NK-92 treated with Interleukin-12 subunit alpha and Interleukin-12 subunit beta, amount 100 ng/mL, for 24 hours (cell line): ENCODE data around the gene FLVCR1.

Experiments
- DNase-seq: peaks from one replicate; lab custom pipeline; 2025; lab: John Stamatoyannopoulos, UW

Gene FLVCR1

DNA sequence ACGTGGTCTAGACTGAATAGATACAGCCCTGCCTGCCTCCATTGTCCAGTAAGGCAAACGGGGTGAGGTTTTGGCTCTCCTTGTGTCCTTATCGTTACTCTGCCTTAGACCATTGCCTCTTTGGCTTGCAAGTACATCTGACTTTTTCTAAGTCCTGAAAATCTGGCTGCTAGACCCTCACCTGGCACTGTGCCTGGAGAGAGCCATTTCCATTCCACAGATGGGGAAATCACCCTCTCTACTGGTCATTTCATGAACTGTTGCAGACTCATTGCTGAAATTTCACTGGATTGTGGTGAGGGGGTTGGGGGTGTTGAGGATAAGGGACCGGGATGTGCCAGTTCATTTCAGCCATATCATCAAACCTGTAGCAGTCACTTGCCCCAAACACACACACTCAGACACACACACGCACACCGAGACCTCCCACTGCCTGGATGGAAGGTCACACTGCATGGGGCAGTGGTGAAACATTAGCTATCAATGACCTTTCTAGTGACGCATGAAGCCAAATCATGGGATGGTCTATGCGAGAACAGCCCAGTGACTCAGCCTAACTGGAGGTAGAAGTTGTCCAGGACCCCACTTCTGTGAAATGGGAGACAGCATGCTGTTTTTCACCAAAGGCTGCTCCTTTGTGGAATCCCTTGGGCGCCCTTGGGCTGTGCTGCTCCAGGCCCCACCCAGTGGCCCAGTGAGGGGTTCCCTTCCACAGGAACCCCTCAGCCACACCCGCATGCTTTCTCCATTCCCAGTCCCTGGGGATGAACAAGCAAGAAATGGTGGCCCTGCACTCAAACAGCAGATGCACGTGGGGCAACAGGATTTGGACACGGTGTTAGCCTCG, 57.4 kb downstream of the FLVCR1 start:
- DNase-seq, result no peak

DNA sequence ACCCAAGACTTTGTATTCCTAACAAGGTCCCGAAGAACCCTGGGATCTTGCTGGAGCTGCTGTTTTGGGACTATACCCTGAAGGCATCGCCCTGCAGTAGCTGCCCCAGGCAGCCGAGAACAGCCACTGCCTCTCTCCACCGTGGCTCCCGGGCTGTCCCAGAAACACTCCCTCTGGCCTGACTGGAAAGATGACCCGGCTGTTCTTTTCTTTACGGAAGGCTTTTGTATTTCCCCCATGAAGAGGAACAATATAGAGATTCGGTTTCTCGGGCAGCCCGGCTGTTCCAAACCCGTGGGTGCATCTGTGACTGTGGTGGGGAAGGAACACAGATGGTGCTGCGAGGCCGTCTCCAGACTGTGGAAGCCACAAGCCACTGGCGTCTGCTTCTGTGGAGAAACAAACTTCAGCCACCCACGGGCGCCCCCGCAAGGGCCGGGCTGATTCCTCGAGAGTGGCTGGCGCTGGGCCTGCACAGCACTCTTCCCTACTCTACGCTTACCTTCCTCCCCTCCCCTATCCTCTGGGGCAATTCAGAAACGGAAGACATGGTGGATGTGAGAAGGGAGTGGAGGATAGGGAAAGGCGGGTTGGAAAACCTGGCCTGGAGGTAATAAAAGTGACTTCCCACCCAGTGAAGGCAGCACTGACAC, 58.5 kb downstream of the FLVCR1 start:
- no peak for DNase-seq

DNA sequence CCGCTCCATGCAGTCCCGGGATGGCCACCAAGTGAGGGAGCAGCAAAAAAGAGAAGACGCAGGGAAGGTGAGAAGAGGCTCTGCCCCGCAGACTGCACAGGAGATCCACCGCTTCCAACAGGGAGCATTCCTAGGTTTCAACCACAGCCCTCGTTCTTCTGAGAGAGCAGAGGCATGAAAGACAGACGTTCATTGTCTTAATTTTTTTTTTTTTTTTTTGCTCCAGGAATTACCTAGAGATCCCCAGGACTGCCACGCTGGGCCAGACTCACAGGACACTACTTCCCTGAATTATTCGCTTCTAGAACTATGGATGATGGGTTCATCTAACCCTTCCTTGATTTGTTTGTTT, 59.0 kb downstream of the FLVCR1 start:
- no peak for DNase-seq

DNA sequence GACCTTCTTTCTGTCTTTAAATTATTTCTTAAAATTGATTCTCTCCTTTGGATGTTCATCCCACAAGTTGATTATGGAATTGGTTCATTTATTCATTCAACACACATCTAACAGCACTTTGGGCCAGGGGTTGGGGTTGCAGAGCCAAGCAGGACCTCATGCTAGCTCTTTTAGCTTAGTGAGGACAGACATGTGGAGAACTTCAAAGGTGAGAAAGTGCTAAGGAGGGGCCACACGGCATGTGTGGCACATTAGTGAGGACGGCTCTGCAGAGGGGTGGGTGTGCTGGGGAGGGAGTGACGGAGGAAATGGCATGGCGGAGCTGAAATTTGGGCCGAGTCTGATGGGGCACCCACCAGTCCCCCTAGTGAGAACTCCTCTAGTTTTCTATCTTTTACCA, 59.8 kb downstream of the FLVCR1 start:
- DNase-seq, result no peak

DNA sequence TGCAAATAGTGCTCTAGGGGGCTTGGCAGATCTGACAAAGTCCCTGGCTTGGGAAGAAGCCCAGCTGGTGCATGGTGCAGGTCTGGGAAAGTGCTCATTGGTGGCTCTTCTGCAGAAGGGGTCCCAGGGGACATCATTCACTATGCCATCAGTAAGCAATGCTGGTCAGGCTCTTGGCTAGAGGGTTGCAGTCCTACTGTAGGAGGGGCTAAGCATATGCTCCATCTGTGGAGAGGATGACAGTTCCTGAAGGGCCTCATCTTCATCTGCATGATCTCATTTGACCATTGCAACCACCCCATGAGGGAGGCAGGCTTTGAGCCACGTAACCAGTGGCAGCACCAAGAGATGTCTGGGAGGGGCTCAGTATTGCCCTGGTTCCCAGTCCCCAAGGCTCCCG, 60.7 kb downstream of the FLVCR1 start:
- DNase-seq, result no peak

DNA sequence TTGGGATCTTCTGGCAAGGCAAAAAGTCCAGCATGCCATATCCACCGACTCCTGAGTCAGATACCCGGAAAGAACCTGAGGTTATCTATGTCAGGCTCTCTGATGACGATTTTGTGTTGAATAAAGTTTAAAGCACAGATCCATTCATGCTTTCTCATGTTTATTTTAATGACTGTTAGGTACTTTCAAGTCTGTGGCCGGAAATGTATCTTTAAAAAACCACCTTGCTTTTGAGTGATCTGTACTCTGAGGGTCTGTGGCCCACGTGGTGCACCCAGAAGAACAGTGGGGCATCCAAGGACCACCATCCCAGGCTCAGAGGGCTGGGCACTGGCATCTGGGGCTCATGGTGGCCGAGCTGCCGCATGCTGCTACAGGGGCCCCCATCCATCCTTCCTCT, 62.2 kb downstream of the FLVCR1 start:
- no peak for DNase-seq

DNA sequence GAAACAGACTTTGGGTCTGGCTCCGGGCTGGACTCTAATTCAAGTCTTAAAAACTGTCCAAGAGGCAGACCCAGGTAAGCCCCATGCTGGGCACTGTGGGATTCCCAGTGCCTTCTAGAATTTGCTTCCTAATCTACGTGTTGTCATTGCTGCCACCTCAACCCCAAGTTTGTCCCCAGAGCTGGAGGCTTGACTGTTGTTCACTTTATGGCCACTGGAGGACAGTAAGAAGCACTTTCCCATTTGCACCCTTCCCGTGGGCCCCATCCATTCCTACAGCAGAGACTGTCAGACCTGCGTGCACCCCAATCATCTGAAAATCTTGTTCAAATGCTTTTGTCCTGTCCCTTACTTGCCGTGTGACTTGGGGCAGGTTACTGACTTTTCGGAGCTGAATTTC, 62.8 kb downstream of the FLVCR1 start:
- DNase-seq, result no peak

DNA sequence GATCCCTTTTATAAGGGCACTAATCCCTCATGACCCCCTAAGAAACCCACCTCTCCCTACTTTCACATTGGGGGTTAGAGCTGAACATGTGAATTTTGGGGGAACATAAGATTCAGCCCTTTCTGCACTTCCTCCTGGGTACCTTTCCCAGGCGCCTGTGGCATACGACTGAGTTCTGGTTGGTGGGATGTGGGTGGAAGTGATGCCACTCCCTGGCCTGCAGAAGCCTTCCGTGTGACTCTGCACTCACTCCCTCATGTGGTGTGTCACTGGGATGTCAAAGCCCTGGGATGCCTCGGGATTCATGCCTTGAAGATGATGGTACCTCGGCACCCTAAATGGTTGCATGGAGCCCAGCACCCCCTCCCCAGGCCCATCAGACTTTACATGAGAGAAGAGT, 63.9 kb downstream of the FLVCR1 start:
- no peak for DNase-seq

DNA sequence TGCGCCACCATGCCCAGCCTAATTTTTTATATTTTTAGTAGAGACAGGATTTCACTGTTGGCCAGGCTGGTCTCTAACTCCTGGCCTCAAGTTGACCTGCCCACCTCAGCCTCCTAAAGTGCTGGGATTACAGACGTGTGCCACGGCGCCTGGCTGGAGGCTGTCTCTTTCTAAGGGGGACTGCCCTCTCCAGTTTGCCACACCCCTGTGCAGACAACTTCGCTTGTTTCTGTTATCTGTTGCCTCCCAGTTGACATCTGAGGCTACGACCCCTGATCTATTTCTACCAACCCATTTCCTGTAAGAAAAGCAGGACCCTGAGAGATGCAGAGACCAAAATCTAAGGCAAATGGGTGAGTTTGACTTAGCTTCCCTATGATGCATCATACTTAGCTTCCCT, 68.3 kb downstream of the FLVCR1 start:
- no peak for DNase-seq

DNA sequence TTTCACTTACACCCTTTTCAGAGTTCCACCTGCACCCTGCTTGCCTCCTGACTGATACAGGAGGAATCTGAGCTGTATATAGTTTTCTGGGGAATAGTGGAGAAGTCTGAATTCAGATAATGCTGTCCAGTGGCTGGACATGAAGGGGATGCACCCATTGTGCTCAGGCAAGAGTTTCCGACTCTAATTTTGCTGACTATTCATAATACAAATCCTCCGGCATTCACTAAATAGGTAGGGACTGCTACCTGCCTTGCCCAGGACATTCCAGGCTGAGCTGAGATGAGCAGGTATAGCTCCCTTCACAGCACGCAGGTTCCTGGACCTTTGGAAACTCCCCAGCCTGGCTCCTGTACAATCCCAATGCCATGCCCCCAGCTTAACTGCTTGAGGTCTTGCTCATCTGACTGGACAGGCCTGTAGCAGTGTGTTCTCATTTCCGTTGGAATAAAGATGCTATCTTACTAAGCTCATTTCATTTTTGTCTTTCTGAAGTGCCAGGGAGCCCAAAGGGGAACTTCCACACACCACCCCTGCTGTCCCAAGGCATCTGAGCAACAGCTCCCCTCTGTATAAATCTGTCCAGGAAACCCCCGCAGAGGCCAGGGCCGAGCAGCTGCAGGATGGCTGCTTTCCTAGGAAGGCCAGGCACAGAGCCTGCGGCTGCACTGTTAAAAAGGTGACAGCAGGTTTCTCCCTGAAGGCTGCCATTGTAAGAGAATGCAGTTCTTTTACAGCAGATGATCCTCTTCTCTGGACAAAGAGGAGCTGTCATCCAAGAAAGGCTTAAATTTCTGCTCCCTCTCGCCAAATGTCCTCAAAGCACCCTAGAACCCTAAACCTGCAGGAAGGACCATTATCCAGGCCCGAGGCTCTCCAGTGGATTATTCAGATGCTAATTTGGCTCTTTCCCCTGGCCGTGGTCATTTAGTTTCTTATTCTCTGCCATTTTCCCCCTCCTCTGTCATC, 70.5 kb downstream of the FLVCR1 start:
- DNase-seq, result no peak

DNA sequence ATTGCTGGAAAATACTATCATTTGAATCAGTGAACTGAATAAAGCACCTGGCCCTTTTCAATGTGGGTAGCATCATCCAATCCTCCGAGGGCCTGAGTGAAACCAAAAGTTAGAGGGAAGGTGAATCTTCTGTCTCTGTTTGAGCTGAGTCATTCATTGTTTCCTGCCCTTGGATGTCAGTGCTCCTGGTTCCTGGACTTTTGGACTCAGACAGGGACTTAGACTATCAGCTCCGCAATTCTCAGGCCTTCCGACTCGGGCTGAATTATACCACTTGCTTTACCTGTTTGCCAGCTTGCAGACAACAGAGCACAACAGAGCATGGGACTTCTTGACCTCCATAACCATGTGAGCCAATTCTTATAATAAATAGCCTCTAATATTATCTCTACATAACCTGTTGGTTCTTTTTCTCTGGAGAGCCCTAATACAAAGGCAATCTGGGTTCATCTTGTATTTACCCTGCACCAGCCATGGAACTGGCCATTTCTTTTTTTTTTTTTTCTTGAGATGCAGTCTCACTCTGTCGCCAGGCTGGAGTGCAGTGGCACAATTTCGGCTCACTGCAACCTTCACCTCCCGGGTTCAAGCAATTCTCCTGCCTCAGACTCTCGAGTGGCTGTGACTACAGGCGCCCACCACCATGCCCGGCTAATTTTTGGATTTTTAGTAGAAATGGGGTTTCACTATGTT, 73.1 kb downstream of the FLVCR1 start:
- no peak for DNase-seq

DNA sequence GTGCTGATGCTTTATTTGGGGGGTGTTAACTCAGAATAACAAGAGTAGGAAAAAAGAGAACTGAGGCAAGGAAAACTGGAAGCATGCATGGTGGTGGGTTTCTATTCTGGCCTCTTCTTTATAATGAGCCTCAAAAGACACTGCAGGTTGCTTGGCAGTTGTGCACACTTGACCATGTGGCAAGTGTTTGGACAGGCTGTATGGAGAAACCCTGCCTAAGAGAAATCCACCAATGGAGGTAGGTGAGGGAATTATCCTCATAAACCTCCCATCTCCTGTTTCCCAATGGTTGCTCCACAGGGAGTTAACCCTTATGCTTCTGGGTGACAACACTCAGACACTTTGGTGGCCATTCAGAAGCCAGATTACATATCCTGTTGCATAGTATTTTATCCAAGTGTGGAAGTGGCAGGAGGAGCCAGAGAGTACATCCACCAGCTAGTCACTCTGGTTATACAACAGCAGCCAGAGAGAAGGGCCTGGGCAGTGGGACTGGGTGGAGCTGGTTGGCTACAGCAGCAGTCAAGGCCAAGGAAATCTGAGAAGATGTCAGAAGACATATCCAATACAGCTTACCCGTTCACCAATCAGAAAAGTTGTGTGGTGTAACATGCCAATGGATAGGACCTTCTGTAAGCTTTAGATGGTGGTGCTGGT, 75.9 kb downstream of the FLVCR1 start:
- DNase-seq, result no peak

DNA sequence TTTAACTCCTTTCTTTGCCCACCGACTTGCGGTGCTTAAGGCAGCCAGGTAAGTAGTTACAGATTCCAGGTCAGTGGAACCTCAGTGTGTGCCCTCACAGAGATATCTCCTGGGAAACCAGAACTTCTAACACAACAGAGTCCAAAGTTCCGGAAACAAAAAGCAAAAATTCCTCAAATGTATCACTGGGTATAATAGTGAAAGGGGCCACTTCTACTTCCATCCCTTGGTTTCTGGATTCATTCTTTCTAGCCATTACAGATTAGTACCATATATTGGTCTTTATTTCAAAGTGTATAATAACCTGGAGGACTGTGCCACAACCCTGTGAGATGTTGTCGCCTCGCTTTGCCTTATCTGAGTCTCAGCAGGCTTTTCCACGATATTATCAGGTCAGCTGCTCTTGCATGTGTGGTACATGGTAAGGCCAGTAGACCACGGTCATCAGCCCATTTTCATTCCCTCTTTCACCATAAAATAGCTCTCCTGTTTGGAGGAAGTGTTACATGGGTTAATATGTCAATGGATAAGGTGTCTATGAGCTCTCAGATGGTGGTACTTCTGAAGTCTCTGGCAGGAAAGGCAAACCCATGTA, 77.4 kb downstream of the FLVCR1 start:
- DNase-seq, result no peak

DNA sequence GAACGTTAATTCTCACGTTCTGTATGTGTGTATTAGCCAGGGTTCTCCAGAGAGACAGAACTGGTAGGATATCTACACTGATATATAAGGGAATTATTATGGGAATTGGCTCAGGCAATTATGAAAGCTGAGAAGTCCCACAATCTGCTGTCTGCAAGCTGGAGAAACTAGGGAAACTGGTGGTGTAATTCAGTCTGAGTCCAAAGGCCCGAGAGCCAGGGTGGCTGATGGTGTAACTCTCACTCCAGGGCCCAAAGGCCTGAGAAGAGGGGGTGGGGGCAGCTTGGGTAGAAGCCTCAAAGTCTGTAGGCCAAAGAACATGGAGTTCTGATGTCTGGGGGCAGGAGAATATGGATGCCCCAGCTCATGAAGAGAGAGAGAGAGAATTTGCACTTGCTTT, 79.0 kb downstream of the FLVCR1 start:
- no peak for DNase-seq

DNA sequence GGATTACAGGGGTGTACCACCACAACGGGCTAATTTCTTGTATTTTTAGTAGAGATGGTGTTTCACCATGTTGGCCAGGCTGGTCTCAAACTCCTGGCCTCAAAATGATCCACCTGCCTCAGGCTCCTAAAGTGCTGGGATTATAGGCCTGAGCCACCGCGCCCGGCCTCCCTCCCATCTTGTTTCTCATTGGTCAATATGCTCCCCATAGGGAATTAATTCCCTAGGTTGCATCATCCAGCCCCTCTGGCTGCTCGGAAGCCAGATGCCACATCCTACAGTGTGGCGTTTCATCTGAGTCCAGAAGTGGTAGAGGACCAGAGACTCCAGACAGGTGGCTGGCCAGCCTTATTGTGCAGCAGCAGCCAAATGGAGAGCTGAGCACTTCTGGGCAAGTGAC, 80.8 kb downstream of the FLVCR1 start:
- DNase-seq, result no peak

DNA sequence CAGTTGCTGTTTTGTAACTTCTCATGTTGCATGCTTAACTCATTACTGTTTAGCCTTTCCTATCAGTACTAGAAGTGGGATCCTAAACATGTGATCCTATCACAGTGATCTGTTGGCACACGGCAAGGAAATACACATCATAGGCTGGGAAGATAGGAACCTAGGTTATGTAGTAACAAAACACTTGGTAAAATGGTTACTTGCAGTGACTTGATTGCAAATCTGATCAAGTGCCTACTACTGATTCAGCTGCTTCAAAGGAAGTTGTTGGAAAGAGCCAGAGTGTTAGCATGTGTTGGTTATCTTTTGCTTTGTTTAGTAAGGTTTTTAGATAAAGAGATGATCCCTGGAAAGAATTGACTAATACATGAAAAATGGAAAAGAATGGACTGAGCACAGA, 83.4 kb downstream of the FLVCR1 start:
- no peak for DNase-seq

DNA sequence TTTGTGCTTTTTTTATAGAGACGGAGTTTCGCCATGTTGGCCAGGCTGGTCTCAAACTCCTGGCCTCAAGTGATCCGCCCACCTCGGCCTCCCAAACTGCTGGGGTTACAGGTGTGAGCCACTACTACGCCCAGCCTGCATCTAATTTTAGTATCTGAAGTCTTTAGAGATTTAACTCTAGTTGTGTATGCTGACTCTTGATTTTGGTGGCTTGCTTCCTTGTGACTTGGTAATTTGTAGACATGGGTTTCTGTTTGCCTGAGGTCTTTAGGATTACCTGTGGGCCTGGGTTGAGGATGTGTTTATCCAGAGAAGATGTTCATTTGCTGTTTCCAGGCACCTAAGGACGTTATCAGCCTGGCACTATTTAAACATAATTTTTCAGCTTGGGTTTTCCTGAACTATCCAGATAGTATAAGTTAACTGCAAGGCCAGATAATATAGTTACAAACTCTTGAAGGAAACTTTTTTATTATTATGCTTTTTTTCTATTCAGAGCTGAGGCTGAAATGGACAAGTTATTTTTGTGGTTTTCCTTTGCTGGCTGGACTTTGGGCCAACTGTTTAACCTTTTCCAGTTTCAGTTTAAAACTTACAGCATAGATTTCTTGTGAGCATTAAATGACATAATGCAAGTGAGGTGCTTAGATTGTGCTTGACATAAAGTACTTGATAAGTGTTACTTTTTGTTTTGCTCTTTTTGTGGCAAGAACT, 84.8 kb downstream of the FLVCR1 start:
- DNase-seq, result no peak

DNA sequence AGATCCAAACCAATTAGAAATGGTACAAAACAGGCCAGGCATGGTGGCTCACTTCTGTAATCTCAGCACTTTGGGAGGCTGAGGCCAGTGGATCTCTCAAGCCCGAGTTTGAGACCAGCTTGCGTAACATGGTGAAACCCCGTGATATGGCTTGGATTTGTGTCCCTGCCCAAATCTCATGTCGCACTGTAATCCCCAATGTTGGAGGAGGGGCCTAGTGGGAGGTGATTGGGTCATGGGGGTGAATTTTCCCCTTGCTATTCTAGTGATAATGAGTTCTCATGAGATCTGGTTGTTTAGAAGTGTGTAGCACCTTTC, 85.3 kb downstream of the FLVCR1 start:
- no peak for DNase-seq

DNA sequence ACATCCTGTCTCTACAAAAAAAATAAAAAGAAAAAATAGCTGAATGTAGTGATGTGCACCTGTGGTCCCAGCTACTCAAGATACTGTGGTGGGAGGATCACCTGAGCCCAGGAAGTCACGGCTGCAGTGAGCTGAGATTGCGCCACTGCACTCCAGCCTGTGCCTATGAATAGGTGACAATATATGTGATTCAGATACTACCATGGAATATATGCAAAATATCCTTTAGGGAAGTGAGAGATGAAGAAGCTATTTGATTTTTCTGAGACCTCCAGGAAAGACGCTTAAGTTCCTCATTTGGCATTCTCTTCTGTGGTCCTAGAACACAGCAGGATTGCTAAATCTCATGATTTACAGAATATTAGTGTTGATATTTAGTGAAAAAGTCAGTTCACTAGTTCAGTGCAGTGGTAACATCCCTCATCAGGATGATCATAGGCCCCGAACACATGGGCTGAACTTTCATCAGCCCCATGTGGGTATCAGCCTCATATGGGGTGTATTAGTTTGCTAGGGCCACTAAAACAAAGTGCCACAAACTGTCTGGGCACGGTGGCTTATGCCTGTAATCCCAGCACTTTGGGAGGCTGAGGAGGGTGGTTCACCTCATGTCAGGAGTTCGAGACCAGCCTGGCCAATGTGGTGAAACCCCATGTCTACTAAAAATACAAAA, 86.3 kb downstream of the FLVCR1 start:
- DNase-seq, result no peak

DNA sequence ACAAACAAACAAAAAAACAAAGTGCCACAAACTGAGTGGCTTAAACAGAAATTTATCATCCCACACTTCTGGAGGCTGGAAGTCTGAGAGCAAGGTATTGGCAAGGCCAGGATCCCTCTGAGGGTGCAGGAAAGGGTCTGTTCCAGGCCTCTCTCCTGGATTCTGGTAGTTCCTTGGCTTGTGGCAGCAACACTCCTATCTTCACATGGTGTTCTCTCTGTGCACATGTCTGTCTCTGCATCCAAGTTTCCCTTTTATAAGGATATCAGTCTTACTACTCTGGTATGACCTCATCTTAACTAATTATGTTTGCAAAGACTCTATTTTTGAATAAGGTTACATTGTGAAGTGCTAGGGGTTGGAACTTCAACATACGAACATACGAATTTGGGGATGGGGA, 87.0 kb downstream of the FLVCR1 start:
- no peak for DNase-seq
